Panc1 (cell line): Measurements from ENCODE around the gene FBXO40.

Experiments used
- POLR2AphosphoS5 ChIP-seq: IDR thresholded peaks from 2 replicates; pipeline ENCODE4 v1.6.1; 2012; ENCODE audit warnings: mild to moderate bottlenecking, low read depth, low read length, moderate library complexity
- TF ChIP-seq, protein P1 (sequence below): fragments of 450-650 bp; IDR thresholded peaks from 2 replicates; pipeline ENCODE4 v1.5.1; 2017; ENCODE audit warnings: mild to moderate bottlenecking
- TF ChIP-seq, protein P2 (sequence below), 2 experiments: IDR thresholded peaks; 2 replicates each; pipeline ENCODE4 v1.6.1; 2011 to 2012; ENCODE audit warnings: low read depth in 2 of 2, control low read depth in 1 of 2, low read length in 1 of 2, mild to moderate bottlenecking in 1 of 2, moderate library complexity in 1 of 2; ENCODE audit not compliant: insufficient read depth in 1 of 2

DNA sequence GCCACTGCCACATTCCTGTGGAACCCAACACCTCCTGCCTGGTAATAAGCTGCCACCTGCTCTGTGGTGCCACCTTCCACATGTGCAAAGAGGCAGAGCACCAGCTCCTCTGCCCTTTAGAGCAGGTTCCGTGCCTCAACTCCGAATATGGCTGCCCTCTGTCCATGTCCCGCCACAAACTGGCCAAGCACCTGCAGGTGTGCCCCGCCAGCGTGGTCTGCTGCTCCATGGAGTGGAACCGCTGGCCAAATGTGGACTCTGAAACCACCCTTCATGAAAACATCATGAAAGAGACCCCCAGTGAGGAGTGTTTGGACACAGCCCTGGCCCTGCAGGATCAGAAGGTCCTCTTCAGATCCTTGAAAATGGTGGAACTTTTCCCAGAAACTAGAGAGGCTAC is 28.3 kb downstream of the FBXO40 start:
- TF ChIP-seq, protein P1, sequence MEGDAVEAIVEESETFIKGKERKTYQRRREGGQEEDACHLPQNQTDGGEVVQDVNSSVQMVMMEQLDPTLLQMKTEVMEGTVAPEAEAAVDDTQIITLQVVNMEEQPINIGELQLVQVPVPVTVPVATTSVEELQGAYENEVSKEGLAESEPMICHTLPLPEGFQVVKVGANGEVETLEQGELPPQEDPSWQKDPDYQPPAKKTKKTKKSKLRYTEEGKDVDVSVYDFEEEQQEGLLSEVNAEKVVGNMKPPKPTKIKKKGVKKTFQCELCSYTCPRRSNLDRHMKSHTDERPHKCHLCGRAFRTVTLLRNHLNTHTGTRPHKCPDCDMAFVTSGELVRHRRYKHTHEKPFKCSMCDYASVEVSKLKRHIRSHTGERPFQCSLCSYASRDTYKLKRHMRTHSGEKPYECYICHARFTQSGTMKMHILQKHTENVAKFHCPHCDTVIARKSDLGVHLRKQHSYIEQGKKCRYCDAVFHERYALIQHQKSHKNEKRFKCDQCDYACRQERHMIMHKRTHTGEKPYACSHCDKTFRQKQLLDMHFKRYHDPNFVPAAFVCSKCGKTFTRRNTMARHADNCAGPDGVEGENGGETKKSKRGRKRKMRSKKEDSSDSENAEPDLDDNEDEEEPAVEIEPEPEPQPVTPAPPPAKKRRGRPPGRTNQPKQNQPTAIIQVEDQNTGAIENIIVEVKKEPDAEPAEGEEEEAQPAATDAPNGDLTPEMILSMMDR: no peak
- TF ChIP-seq POLR2AphosphoS5: no peak
- TF ChIP-seq, protein P2, sequence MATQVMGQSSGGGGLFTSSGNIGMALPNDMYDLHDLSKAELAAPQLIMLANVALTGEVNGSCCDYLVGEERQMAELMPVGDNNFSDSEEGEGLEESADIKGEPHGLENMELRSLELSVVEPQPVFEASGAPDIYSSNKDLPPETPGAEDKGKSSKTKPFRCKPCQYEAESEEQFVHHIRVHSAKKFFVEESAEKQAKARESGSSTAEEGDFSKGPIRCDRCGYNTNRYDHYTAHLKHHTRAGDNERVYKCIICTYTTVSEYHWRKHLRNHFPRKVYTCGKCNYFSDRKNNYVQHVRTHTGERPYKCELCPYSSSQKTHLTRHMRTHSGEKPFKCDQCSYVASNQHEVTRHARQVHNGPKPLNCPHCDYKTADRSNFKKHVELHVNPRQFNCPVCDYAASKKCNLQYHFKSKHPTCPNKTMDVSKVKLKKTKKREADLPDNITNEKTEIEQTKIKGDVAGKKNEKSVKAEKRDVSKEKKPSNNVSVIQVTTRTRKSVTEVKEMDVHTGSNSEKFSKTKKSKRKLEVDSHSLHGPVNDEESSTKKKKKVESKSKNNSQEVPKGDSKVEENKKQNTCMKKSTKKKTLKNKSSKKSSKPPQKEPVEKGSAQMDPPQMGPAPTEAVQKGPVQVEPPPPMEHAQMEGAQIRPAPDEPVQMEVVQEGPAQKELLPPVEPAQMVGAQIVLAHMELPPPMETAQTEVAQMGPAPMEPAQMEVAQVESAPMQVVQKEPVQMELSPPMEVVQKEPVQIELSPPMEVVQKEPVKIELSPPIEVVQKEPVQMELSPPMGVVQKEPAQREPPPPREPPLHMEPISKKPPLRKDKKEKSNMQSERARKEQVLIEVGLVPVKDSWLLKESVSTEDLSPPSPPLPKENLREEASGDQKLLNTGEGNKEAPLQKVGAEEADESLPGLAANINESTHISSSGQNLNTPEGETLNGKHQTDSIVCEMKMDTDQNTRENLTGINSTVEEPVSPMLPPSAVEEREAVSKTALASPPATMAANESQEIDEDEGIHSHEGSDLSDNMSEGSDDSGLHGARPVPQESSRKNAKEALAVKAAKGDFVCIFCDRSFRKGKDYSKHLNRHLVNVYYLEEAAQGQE (IDR thresholded peaks at IDR 0.05; ENCODE audit: insufficient read depth in 1 of 2, low read depth in 2 of 2, low read length in 1 of 2): no peak
